ENCODE data around the gene UCP1.

Gene UCP1

DNA sequence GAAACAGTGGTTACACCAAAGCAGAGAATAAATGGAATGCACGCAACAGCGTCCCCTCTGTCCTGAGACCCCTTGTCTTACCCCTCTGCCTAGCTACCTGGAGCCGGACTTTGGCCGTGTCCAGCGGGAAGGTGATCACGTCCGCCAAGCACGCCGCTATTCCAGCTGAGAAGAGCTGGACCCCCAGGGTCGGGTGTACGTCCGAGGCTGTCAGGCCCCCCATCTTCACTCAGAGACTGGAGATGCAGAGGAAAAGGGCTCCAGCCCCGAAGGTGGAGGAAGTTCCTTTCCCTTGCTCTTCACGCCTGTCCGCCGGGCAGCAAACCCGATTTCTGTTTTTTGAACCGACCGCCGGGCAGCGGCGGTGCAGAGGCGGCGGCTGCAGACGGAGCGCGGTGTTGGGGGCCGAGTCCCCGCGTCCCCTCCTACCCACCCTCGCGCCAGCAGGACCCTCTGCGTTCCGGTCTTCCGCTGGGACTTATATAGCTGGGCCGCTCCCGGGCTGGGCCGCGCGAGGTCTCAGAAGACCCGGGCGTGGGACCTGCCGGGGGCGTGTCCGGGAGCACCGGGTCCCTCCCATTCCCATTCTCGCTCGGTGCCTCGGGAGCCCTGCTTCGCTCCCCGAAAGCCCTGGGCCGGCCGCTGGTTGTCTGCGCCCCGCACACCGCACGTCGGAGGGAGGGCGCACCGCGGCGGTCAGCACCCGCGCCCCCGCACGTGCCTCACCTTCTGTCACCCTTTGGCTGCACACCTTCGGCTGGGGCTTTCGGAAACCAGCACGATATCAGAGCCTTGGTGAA lies at the start of gene UCP1:
Gene UCP1, minus strand, starts transcription at position 455 of the 800 bp plus-strand sequence. Its CDS starts 232 bp downstream, at position 223.
- no peak for DNase-seq

GRCh38 chr4:140617499-140618248 lies 48.9 kb upstream of the UCP1 start:
- DNase-seq: no peak

DNA sequence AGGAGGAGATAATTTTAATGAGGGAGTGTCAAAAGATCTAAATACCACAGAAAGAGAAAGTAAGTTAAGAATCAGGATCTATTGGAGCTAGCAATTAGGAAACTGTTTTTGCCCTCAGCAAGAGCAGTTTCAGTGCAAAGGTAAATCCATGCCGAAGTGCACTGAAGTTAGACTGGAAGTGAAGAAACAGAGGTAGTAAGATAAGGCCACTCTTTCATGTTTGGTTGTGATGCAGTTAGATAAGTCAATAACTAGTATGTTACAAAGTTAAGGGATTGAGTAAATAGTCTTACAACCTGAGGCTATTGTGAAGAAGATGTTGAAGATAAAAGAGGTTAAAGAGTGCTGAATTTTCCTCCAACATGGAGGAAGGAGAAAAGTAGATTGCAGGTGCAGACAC lies 46.7 kb upstream of the UCP1 start:
- no peak for DNase-seq

- DNase-seq: no peak
These were observed 43.6 kb upstream of the UCP1 start for GRCh38 chr4:140612357-140612756.

DNA sequence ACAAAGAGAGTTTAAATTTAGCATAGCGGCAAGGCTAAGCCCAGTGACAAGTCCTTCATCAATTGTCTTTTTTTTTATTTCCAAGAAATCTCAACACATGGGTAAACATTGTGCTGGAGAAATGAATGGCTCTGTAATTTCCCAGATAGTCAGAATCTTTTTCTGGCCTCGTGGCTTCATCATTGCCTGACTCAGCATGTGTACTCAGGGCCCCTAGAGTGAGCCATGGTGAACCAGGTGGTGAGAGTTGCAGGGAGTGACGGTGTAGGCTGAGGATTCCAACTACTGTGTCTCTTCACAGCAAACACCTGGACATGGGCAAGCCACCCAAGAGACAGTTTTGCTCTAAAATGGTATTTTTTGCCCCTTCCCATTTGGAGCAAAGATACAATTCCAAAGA lies 43.1 kb upstream of the UCP1 start:
- no peak for DNase-seq

GRCh38 chr4:140609548-140610425 lies 41.0 kb upstream of the UCP1 start:
- DNase-seq: peak; percentile 59

DNA sequence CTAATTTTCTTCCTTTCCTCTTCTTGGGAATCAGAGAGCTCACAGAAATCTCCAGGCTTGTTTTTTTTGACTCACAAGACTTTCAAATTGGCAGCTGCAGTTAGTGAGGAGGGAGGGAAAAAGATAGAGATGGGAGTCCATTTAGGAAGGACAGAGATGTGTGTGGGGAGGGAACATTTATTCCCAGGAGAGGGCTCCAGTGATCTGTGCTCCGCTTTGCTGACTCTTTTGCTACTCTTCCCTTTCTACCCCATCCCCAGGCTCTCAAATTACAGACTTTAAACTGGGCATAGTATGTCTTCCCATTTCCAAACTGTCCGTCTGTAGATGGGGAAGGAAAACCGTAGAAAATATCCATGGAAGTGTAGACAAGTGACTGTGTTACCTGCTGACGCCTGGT lies 39.1 kb upstream of the UCP1 start:
- no peak for DNase-seq

- DNase-seq: no peak
These were observed 35.8 kb upstream of the UCP1 start for GRCh38 chr4:140604544-140604943.

DNA sequence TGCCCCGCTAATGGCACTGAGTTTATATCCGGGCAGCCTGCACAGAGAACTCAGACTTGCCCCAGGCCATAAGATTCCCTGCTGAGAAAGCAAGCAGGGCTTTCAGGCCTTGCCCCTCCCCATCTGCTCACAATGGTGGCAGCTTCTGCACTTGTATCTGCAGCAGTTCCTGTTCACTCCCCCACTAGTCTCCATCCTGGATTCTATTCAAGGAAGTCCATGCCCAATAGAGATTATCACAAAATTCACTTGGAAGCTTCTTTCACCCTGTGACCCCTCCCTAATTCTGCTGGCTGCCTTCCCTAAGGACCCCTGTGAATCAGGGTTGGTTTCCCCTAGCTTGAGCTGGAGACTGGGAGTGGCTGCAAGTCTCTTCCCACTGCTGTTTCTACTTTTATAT lies 34.5 kb upstream of the UCP1 start:
- no peak for DNase-seq

- DNase-seq: no peak
These were observed 34.0 kb upstream of the UCP1 start for GRCh38 chr4:140602714-140603113.

- no peak for DNase-seq
These were observed 31.6 kb upstream of the UCP1 start for GRCh38 chr4:140600408-140600807.

- no peak for DNase-seq
These were observed 26.3 kb upstream of the UCP1 start for GRCh38 chr4:140595065-140595464.

DNA sequence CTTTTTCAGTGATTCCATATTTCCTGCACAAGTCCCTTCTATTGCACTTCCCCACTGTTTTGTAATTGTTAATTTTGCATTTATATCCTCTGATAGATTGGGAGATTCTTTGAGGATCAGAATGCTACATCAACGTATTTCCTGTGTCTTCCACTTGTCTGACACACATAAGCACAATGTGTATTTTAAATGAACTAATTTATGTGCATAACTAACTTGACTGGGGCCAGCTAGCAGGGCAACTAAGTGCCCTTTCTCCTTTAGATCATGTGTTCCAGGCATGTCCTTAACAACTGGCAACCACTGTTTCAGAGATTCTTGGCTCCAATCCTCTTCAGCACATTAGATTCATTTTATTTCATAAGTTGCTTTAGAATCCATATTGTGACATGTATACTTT lies 15.7 kb upstream of the UCP1 start:
- DNase-seq: no peak

GRCh38 chr4:140581078-140581477 lies 12.3 kb upstream of the UCP1 start:
- DNase-seq: no peak

GRCh38 chr4:140579278-140579677 lies 10.5 kb upstream of the UCP1 start:
- DNase-seq: peak; percentile 8

GRCh38 chr4:140575489-140575888 lies 6.7 kb upstream of the UCP1 start:
- no peak for DNase-seq

DNA sequence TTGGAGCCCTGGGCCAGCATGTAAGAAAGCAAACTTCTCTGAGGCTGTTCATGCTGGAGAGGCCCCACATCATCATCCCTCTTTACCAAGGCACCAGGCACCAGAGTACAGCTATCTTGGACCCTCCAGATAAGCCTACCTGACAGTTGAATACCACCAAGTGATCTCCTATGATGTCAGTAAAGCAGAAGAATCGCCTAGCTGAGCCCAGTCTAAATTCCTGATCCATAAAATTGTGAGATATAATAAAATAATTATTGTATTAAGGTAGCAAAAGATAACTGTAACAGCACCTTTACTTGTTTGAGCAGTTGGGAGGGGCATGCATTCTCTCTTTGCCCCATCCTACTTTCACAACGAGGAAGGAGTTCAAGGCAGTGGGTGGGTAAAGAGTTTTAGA lies 2.9 kb upstream of the UCP1 start:
- no peak for DNase-seq

GRCh38 chr4:140569307-140569638 lies 512 bp upstream of the UCP1 start:
- no peak for DNase-seq

- DNase-seq: no peak
These were observed 9.1 kb downstream of the UCP1 start for GRCh38 chr4:140559696-140560095.

- no peak for DNase-seq
These were observed 10.8 kb downstream of the UCP1 start for GRCh38 chr4:140557831-140558435.

- DNase-seq: no peak
These were observed 12.2 kb downstream of the UCP1 start for GRCh38 chr4:140556372-140557085.

- no peak for DNase-seq
These were observed 34.7 kb downstream of the UCP1 start for GRCh38 chr4:140533951-140534480.
